HG03378 (cell line): ENCODE data around the gene ASAH2B.
"Not testable (repeated sequence)": the region's sequence is repeated elsewhere in the genome, so short reads cannot be mapped to it uniquely, and the experiment has no call there.

Experiments used
- ATAC-seq: cut with Tn5 transposase; IDR thresholded peaks from one replicate; pipeline ENCODE4 v1.9.1; 2021; ENCODE audit warnings: mild to moderate bottlenecking, moderate library complexity; ENCODE audit not compliant: unreplicated experiment

Gene ASAH2B

DNA sequence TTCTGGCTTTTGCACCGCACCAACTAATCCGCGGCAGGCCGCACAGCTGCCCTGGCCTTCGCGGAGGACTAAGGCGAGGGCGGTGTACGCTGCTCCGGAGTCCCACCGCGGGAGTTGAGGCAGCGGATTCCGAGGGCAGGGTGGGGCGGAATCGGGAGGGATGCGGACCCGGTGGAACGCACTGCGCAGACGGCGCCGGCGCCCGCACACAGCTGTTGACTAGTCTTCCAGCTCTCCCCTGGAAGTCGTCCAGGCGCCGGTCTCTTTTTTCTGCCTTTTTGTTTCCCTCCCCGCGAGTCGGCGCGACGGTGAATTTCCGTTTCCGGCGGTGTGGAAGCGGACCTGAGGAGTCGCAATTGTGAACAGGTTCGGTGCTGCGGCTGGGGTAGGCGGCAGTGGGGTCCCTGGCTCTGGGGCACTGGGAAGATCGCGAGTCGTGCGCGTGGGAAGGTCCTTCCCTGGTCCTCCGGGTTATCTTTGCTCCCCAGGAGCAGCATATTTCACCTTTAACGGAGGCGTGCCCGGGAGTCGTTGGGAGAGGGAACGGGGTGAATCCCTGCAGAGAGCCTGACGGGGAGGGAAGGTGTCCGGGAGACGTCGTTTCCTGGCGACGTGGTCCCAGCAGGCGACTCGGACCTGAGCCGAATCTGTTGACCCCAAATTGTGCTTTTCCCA lies at the start of gene ASAH2B:
ASAH2B (plus strand) TSS at position 319 of the 675 bp plus-strand sequence. CDS start 5,195 bp downstream, outside the sequence.
- peak; percentile 73 for ATAC-seq

GRCh38 chr10:50697819-50698218 lies 41.9 kb upstream of the ASAH2B start:
- ATAC-seq: not testable (repeated sequence)

- ATAC-seq: not testable (repeated sequence)
Measured at GRCh38 chr10:50701947-50702346, 37.8 kb upstream of the ASAH2B start.

DNA sequence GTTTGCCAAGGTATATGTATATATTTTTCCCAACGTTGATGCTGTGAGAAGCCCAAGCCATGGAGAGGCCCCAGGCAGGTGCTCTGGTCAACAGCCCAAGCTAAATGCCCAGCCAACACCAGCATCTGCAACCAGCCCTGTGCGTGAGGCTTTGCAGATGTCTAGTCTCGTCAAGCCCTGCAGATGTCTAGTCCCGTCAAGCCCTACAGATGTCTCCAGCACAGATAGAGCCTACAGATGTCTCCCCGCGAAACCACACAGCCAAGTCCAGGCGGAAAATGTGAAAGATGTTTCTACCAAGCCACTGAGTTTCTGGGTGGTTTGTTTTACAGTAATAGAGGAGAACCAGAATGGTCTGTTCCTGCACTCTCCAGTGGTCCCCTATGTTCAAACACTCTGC lies 36.7 kb upstream of the ASAH2B start:
- not testable (repeated sequence) for ATAC-seq

GRCh38 chr10:50704436-50705079 lies 35.2 kb upstream of the ASAH2B start:
- not testable (repeated sequence) for ATAC-seq

- ATAC-seq: not testable (repeated sequence)
Measured at GRCh38 chr10:50706006-50706405, 33.7 kb upstream of the ASAH2B start.

DNA sequence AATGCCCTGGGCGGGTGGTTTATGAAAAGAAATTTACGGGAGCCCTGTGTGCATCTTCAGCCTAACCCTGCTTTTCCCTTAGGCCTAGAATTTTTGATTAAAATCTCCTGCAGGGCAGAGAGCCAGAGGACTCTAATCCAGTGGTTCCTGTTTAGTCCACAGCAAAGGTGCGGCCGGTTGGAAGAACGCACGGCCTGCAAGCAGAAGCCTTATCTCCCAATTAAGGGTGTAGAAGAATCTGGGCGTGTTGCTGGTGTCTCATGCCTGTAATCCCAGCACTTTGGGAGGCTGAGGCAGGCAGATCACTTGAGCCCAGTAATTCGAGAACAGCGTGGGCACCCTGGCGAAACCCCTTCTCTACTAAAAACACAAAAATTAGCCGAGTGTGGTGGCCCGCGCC lies 29.5 kb upstream of the ASAH2B start:
- not testable (repeated sequence) for ATAC-seq

GRCh38 chr10:50723812-50724211 lies 15.9 kb upstream of the ASAH2B start:
- ATAC-seq: peak; percentile 63

GRCh38 chr10:50728112-50728511 lies 11.6 kb upstream of the ASAH2B start:
- ATAC-seq: not testable (repeated sequence)

GRCh38 chr10:50738987-50739617 lies 634 bp upstream of the ASAH2B start:
- peak; percentile 13 for ATAC-seq

DNA sequence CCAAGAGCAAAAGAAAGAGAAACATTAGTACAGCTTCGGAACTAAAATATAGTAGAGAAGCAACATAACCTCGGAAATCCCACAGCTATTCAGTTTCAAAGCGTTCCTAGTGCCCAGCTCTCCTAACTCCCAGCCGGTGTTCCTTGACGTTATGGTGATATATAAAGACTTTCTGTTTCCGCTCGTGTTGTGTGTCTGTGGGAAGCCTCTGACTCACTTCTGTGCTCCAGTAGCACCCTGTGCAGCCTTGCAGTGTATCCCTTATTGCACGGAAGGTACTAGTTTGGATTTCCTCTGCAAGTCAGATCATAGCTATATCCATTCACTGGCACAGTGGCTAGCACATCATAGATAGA lies 535 bp downstream of the ASAH2B start:
- ATAC-seq: peak; percentile 46

- ATAC-seq: not testable (repeated sequence)
Measured at GRCh38 chr10:50742820-50743219, 3.1 kb downstream of the ASAH2B start.

- ATAC-seq: not testable (repeated sequence)
Measured at GRCh38 chr10:50766774-50767513, 27.2 kb downstream of the ASAH2B start.

DNA sequence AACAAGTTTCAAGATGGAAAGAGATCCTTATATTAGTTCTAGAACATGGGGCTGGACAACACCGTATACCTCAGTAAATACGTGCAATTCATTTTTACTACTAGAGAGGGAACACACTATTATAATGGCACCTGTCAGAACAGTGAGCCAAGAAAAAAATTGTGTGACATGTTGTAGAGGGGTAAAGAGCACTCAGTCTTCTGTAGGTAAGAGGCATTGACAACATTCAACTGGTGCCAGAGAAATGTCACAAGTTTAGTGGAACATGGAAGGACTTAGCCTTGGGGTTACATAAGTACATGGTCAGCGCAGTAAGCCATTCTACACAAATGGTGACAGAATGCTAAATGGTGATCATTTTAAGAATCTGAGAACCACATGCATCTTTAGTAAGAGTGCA lies 32.3 kb downstream of the ASAH2B start:
- ATAC-seq: not testable (repeated sequence)

DNA sequence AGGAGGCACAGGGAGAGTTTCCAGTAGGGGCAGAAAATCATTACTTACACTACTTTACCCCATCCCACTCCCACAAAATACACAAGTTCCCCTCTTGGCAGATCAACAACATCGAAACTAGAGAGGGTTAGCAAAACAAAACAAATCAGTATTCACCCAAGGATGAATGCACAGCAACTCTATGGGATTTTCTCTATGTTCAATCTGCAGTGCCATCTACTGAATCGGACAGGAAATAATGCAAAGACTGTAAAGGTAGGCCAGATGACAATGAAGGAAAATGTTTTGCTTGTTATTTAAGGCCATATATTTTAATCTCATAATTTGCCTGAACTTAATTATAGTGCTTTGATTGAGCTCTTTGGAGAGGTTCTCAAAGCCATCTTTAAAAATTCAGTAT lies 35.1 kb downstream of the ASAH2B start:
- ATAC-seq: not testable (repeated sequence)

GRCh38 chr10:50780036-50780435 lies 40.3 kb downstream of the ASAH2B start:
- not testable (repeated sequence) for ATAC-seq

DNA sequence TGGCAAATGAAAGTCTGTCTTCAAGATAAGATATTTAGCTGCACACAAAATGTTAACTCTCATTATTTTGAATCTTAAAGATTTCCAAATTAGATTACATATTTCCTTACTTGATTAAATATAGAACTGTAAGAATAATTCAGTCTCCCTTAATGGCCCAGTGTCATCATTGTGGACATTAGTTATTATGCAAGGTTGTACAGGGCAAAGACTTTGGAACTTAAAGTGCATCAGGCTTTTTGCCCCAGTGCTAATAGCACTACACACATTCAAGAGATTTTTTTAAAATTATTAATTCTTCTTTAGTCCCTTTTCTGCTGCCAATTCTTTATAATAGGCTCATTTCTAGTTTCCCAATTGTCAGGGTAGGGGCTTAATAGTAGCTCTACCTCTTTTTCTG lies 42.3 kb downstream of the ASAH2B start:
- ATAC-seq: not testable (repeated sequence)

- ATAC-seq: not testable (repeated sequence)
Measured at GRCh38 chr10:50787962-50788361, 48.2 kb downstream of the ASAH2B start.

DNA sequence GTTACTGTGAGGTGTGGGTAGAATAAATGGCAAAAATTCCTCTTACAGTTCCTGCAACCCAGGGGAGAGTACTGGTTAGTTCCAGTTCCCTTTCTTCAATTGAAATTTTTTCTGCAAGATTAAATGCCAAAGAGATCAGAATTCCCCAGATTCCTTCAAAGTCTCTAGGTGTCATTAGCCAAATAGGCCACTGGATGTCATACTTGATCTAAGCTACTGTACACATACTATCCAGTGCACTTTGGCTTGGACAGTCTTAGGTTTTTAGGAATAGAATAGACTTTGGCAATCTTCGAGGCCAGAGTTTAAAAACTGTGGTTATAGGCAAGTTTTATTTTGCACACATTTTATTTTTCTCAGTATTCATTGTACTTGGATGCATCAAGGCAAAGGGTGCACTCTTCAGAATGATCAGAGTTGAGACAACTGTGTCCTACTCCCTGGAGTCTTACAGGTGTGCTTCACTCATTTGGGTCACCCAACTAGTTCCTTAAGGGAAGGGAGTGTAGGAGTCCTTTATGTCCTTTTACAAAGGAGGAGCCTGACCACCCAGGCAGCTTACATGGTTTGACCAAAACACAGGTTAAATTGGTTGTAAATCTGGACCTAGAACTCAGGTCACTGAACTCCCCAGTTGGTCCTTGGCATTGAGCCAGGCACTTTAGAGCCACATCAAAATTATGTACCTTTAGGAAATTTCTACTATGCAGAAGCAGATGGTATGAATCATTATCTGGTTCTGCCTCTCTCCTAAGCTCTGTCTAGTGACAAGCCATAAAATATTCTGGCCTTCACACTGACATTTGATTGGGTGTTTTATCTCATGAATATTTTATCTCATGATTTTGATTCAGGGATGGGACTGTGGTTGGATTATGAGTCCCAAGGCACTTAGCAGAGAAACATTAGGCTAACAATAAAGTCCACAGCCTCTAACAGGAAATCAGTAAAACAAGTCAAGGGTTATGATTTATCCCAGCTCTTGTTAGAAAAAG lies 49.5 kb downstream of the ASAH2B start:
- peak; percentile 54 for ATAC-seq

DNA sequence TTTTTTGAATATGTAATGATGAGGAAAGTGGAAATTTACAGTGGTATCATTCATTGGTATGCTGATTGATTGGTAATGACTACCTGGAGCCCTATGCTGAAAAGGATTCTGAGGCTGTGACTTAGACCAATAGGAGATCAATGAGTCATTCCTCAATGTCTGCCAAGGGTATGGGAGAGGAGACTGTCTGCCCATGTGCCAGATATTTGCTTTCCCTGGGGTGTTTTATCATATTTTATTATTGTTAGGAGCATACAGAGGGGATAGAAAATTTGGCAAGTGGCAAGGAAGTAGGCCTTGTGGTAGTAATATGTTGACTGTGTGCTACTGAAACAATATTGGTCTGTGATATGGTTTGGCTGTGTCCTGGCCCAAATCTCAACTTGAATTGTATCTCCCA lies 54.8 kb downstream of the ASAH2B start:
- ATAC-seq: no peak
